Fibroblast of skin of scalp (primary cell): ENCODE results near the gene SEMA6A.

Experiments used
- DNase-seq: peaks from one replicate; pipeline ENCODE4 v3.0.0-alpha.2; 2013

The SEMA6A gene

GRCh38 chr5:116396476-116397099, 178.0 kb downstream of the SEMA6A start:
- DNase-seq: no peak

GRCh38 chr5:116395631-116396203, 178.9 kb downstream of the SEMA6A start:
- no peak for DNase-seq

DNA sequence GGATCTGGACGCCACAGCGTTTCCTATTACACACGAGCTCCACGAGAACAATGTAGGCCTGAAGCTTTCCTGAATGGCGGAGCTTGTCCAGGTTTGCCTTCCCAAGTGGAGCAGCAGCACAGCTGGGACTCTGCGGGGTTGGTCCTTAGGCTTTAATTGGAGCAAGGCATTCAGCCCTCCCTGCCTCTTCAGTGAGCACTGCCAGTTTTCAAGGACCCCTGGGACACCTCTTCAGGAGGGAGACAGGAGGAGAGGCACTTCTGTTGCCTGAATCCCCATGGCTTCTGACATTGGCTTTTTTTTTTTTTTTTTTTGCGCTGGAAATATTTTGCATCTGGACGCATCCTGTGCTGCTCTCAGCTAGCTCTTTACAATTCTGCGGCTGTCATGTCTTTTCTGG, 179.4 kb downstream of the SEMA6A start:
- no peak for DNase-seq

DNA sequence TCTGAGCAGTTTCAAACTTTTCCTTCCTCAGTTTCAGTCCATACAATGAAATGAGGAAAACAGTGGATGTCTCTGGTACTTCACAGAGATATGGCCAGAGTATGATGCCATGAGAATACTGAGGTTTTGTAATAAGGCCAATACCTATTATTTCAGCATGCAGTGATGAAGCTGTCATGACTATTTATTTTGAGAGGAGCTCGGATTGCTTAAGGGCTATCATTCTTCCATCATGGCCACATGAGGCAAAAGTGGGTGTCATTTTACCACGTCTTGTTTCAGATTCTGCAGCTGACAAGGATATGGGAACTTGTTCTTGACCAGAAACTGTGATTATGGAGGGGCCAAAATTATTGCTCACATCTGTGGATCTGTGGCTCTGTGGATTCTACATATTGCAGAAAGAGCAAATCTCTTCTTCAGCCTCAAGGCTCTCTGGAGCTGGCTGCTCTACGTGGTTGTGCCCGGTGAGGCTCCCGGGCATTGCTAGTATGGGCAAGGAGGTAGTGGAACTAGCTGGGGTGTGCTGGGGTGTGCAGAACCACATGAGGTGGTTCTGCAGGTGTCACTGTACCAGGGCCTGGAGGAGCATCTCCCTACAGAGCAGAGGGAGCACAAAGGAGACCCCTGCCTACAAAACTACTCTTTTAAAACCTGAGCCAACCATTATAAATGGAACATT, 180.3 kb downstream of the SEMA6A start:
- DNase-seq: no peak
